Vagina (tissue), 2 donors: ENCODE data around the gene CDH13. TPM values are rescaled to one million over a fixed set of nuclear protein-coding genes. Genes with fewer than 3 reads are reported as not detected.

Experiments
- DNase-seq, 2 donors: peaks; one replicate each; pipeline ENCODE4 v3.0.0-alpha.2; 2017; ENCODE audit errors: extremely low spot score in 2 of 2
- H3K27ac ChIP-seq: fragments of 200-600 bp; sonication (generic); one replicate; pipeline ENCODE4 v1.5.1; 2019
- H3K27me3 ChIP-seq: fragments of 200-600 bp; sonication (generic); one replicate; pipeline ENCODE4 v1.5.1; 2019
- H3K36me3 ChIP-seq, 2 donors: fragments of 200-600 bp; sonication (generic); one replicate each; pipeline ENCODE4 v1.5.1; 2017 to 2019
- H3K4me1 ChIP-seq: fragments of 200-600 bp; sonication (generic); one replicate; pipeline ENCODE4 v1.5.1; 2019
- H3K4me3 ChIP-seq, 2 donors: fragments of 200-600 bp; sonication (generic); 1 replicate in 1 of 2; 2 replicates in 1 of 2; pipeline ENCODE4 v1.5.1; 2016 to 2019
- H3K9me3 ChIP-seq: fragments of 200-600 bp; sonication (generic); one replicate; pipeline ENCODE4 v1.5.1; 2019
- CTCF ChIP-seq, 3 experiments: fragments of 450-650 bp in 2 of 3; fragments of 200-600 bp in 1 of 3; sonication (generic) in 1 of 3; IDR thresholded peaks; one replicate each; pipeline ENCODE4 v1.5.1; 2017 to 2019; ENCODE audit warnings: antibody characterized with exemption in 3 of 3, mild to moderate bottlenecking in 2 of 3, moderate library complexity in 2 of 3
- POLR2A ChIP-seq, 2 donors: fragments of 450-650 bp; IDR thresholded peaks; one replicate each; pipeline ENCODE4 v1.6.1; 2017; ENCODE audit warnings: antibody characterized with exemption in 2 of 2, mild to moderate bottlenecking in 2 of 2, moderate library complexity in 2 of 2
- POLR2AphosphoS5 ChIP-seq, 2 donors: sonication (generic); formaldehyde crosslinking; IDR thresholded peaks; one replicate each; pipeline ENCODE4 v1.9.0; 2017; ENCODE audit warnings: antibody characterized with exemption in 2 of 2, mild to moderate bottlenecking in 2 of 2, low read depth in 1 of 2; ENCODE audit not compliant: insufficient read depth in 1 of 2
- intact Hi-C: fragments of 100-400 bp; cut with DNase I; formaldehyde crosslinking; loops from one replicate; pipeline ENCODE4 v1.15.1; 2023
- total RNA-seq: library from RNA; depleted of rRNA; stranded (reverse); fragments of >200 nt; gene quantifications from one replicate; pipeline ENCODE4 v1.2.3, GENCODE V29; 2016

CDH13 gene
- total RNA-seq, 1 donor from 2014 or later = 123 TPM

- no peak for TF ChIP-seq POLR2AphosphoS5 (IDR thresholded peaks at IDR 0.05; ENCODE audit: insufficient read depth in 1 of 2, low read depth in 1 of 2)
- TF ChIP-seq POLR2A (IDR thresholded peaks at IDR 0.05) = no peak
- no peak for TF ChIP-seq CTCF (IDR thresholded peaks at IDR 0.05)
- Histone ChIP-seq H3K27ac (no peak overlapping the region), H3K9me3 (no peaks in the 10 kb centered on the region), H3K4me1 (no peaks in the 10 kb centered on the region), H3K36me3 (no peaks in the 10 kb centered on the region), H3K4me3 (no peak overlapping the region), H3K27me3 (no peaks in the 10 kb centered on the region)
- no peak for DNase-seq
- intact Hi-C loops = no loop called here
Observed at GRCh38 chr16:83134638-83135037, 507.9 kb downstream of the CDH13 start.

- H3K4me3 ChIP-seq = no peak overlapping the region
- peak overlapping the region; percentile 45 for H3K27ac ChIP-seq
- H3K27me3 ChIP-seq = no peaks in the 10 kb centered on the region
- H3K4me1 ChIP-seq = no peaks in the 10 kb centered on the region
- intact Hi-C loops = no loop called here
- TF ChIP-seq POLR2A (IDR thresholded peaks at IDR 0.05) = no peak
- TF ChIP-seq POLR2AphosphoS5 (IDR thresholded peaks at IDR 0.05; ENCODE audit: insufficient read depth in 1 of 2, low read depth in 1 of 2) = no peak
- TF ChIP-seq CTCF (IDR thresholded peaks at IDR 0.05) = no peak
- no peaks in the 10 kb centered on the region for H3K9me3 ChIP-seq
- DNase-seq = no peak
- H3K36me3 ChIP-seq = no peaks in the 10 kb centered on the region
Observed at GRCh38 chr16:83136419-83136818, 509.6 kb downstream of the CDH13 start.

- Histone ChIP-seq H3K27ac (peak overlapping the region; percentile 45), H3K9me3 (no peaks in the 10 kb centered on the region), H3K36me3 (no peaks in the 10 kb centered on the region), H3K27me3 (no peaks in the 10 kb centered on the region), H3K4me3 (peak overlapping the region; percentile 20 to 33), H3K4me1 (no peaks in the 10 kb centered on the region)
- TF ChIP-seq CTCF (IDR thresholded peaks at IDR 0.05) (no peak), POLR2AphosphoS5 (IDR thresholded peaks at IDR 0.05; ENCODE audit: insufficient read depth in 1 of 2, low read depth in 1 of 2) (no peak), POLR2A (IDR thresholded peaks at IDR 0.05) (no peak)
- no peak for DNase-seq
- intact Hi-C loops = no loop called here
Observed at GRCh38 chr16:83136924-83137323, 510.2 kb downstream of the CDH13 start.

GRCh38 chr16:83137326-83137781 lies 510.6 kb downstream of the CDH13 start:
- Histone ChIP-seq H3K4me1 (no peaks in the 10 kb centered on the region), H3K27me3 (no peaks in the 10 kb centered on the region), H3K27ac (no peak overlapping the region), H3K4me3 (peak overlapping the region; percentile 20 to 33), H3K36me3 (no peaks in the 10 kb centered on the region), H3K9me3 (no peaks in the 10 kb centered on the region)
- TF ChIP-seq POLR2AphosphoS5 (IDR thresholded peaks at IDR 0.05; ENCODE audit: insufficient read depth in 1 of 2, low read depth in 1 of 2) = no peak
- intact Hi-C loops = no loop called here
- no peak for DNase-seq

- no peaks in the 10 kb centered on the region for H3K27me3 ChIP-seq
- H3K4me1 ChIP-seq = no peaks in the 10 kb centered on the region
- DNase-seq = no peak
- intact Hi-C loops = no loop called here
- no peaks in the 10 kb centered on the region for H3K9me3 ChIP-seq
- no peak overlapping the region for H3K27ac ChIP-seq
- TF ChIP-seq POLR2A (IDR thresholded peaks at IDR 0.05) (no peak), POLR2AphosphoS5 (IDR thresholded peaks at IDR 0.05; ENCODE audit: insufficient read depth in 1 of 2, low read depth in 1 of 2) (no peak), CTCF (IDR thresholded peaks at IDR 0.05) (no peak)
- H3K36me3 ChIP-seq = no peaks in the 10 kb centered on the region
- H3K4me3 ChIP-seq = peak overlapping the region; percentile 20 to 33
Observed at GRCh38 chr16:83137894-83138293, 511.1 kb downstream of the CDH13 start.
